Measurements from ENCODE around the gene ANKRD17.

DNA sequence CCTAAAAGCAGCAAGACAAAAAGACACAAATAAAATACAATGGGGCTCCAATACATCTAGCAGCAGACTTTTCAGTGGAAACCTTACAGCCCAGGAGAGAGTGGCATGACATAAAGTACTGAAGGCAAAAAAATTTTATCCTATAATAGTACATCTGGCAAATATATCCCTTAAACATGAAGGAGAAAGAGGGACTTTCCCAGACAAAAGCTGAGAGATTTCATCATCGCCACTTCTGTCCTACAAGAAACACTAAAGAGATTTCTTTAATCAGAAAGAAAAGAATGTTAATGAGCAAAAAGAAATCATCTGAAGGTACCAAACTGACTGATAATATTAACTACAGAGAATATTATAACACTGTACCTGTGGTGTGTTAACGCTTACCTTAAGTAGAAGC, 86.4 kb downstream of the ANKRD17 start:
- TF ChIP-seq POLR2A (IDR thresholded peaks at IDR 0.05; ENCODE audit: low read length) = no peak
- TF ChIP-seq GATA1 (IDR thresholded peaks at IDR 0.05; ENCODE audit: low read depth, low read length) = no peak
